Trophoblast cell (in vitro differentiated cells and primary cell): ENCODE results near the gene TP53TG3. TPM values are rescaled to one million over a fixed set of nuclear protein-coding genes. Genes with fewer than 3 reads are reported as not detected.
"Not testable (repeated sequence)": the region's sequence is repeated elsewhere in the genome, so short reads cannot be mapped to it uniquely, and the experiment has no call there.

ENCODE experiments used
- DNase-seq, 2 donors: peaks; one replicate each; pipeline ENCODE4 v3.0.0-alpha.2; 2016
- H2AFZ ChIP-seq: 2 replicates; pipeline ENCODE4 v1.6.1; 2013; ENCODE audit warnings: low read length, moderate library complexity, mild to moderate bottlenecking; ENCODE audit not compliant: insufficient read depth, poor library complexity
- H2AK5ac ChIP-seq: 2 replicates; pipeline ENCODE4 v1.6.1; 2013; ENCODE audit warnings: mild to moderate bottlenecking, low read length
- H2BK120ac ChIP-seq: 2 replicates; pipeline ENCODE4 v1.6.1; 2013; ENCODE audit warnings: low read length, mild to moderate bottlenecking, moderate library complexity; ENCODE audit not compliant: insufficient read depth, poor library complexity
- H2BK12ac ChIP-seq: 2 replicates; pipeline ENCODE4 v1.6.1; 2013; ENCODE audit warnings: mild to moderate bottlenecking, low read length, moderate library complexity
- H2BK5ac ChIP-seq: 2 replicates; pipeline ENCODE4 v1.6.1; 2013; ENCODE audit warnings: low read length, low read depth, moderate library complexity, mild to moderate bottlenecking; ENCODE audit not compliant: poor library complexity
- H3K14ac ChIP-seq: 2 replicates; pipeline ENCODE4 v1.6.1; 2013; ENCODE audit warnings: mild to moderate bottlenecking, low read length
- H3K18ac ChIP-seq: 2 replicates; pipeline ENCODE4 v1.6.1; 2013; ENCODE audit warnings: mild to moderate bottlenecking, low read length
- H3K23ac ChIP-seq: 2 replicates; pipeline ENCODE4 v1.6.1; 2013; ENCODE audit warnings: low read length
- H3K27ac ChIP-seq: 2 replicates; pipeline ENCODE4 v1.5.1; 2013; ENCODE audit warnings: low read depth, mild to moderate bottlenecking, inconsistent platforms, low read length, moderate library complexity
- H3K27me3 ChIP-seq: 2 replicates; pipeline ENCODE4 v1.6.1; 2013; ENCODE audit warnings: inconsistent platforms, mild to moderate bottlenecking, low read length, moderate library complexity; ENCODE audit not compliant: insufficient read depth
- H3K36me3 ChIP-seq, 2 experiments: 1 replicate in 1 of 2; 2 replicates in 1 of 2; pipeline ENCODE4 v1.6.1; 2013; ENCODE audit warnings: low read length in 2 of 2, mild to moderate bottlenecking in 2 of 2, moderate library complexity in 1 of 2; ENCODE audit not compliant: insufficient read depth in 2 of 2, control insufficient read depth in 1 of 2
- H3K4ac ChIP-seq: 2 replicates; pipeline ENCODE4 v1.6.1; 2013; ENCODE audit warnings: low read depth, mild to moderate bottlenecking, low read length, moderate library complexity
- H3K4me1 ChIP-seq, 2 experiments: 1 replicate in 1 of 2; 2 replicates in 1 of 2; pipeline ENCODE4 v1.6.1; 2013; ENCODE audit warnings: low read length in 2 of 2, mild to moderate bottlenecking in 2 of 2, moderate library complexity in 1 of 2; ENCODE audit not compliant: insufficient read depth in 2 of 2, control insufficient read depth in 1 of 2
- H3K4me2 ChIP-seq: 2 replicates; pipeline ENCODE4 v1.6.1; 2013; ENCODE audit warnings: inconsistent platforms, mild to moderate bottlenecking, low read length, moderate library complexity
- H3K4me3 ChIP-seq: 2 replicates; pipeline ENCODE4 v1.5.1; 2013; ENCODE audit warnings: mild to moderate bottlenecking, low read depth, low read length, inconsistent platforms
- H3K79me1 ChIP-seq: one replicate; pipeline ENCODE4 v1.6.1; 2013; ENCODE audit warnings: low read length
- H3K79me2 ChIP-seq: 2 replicates; pipeline ENCODE4 v1.6.1; 2013; ENCODE audit warnings: low read length, mild to moderate bottlenecking; ENCODE audit not compliant: control insufficient read depth, insufficient read depth, poor library complexity
- H3K9ac ChIP-seq: 2 replicates; pipeline ENCODE4 v1.6.1; 2013; ENCODE audit warnings: mild to moderate bottlenecking, low read length
- H3K9me3 ChIP-seq: 2 replicates; pipeline ENCODE4 v1.6.1; 2013; ENCODE audit warnings: low read depth, mild to moderate bottlenecking, control low read depth, inconsistent platforms, low read length; ENCODE audit not compliant: insufficient read depth
- H4K12ac ChIP-seq: 2 replicates; pipeline ENCODE4 v1.6.1; 2013; ENCODE audit warnings: low read depth, mild to moderate bottlenecking, low read length, moderate library complexity
- H4K8ac ChIP-seq: 2 replicates; pipeline ENCODE4 v1.6.1; 2013; ENCODE audit warnings: low read depth, mild to moderate bottlenecking, low read length, moderate library complexity
- H4K91ac ChIP-seq: one replicate; pipeline ENCODE4 v1.6.1; 2013; ENCODE audit warnings: low read depth, mild to moderate bottlenecking, low read length, moderate library complexity
- WGBS: extraction: QIAGEN DNeasy Blood & Tissue Kit; methylation state at CpG from one replicate; pipeline ENCODE4 v1.1.7; 2013; ENCODE audit warnings: missing lambda C conversion rate; ENCODE audit not compliant: insufficient read length, insufficient coverage; ENCODE audit errors: extremely low coverage; 5-methylcytosine and 5-hydroxymethylcytosine counted together
- polyA plus RNA-seq: library from polyadenylated mRNA; stranded (reverse); fragments of 200-250 nt; gene quantifications from 2 replicates; pipeline ENCODE4 v1.2.3, GENCODE V29; 2013

The TP53TG3 gene, protein sequence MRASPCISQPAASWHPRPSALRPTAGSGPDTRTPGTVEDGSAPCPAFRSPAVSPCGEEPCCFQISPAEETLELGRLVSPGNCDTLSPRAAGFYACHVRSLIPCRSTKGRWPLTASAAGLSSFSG
- not detected in 2 replicates for polyA plus RNA-seq

DNA sequence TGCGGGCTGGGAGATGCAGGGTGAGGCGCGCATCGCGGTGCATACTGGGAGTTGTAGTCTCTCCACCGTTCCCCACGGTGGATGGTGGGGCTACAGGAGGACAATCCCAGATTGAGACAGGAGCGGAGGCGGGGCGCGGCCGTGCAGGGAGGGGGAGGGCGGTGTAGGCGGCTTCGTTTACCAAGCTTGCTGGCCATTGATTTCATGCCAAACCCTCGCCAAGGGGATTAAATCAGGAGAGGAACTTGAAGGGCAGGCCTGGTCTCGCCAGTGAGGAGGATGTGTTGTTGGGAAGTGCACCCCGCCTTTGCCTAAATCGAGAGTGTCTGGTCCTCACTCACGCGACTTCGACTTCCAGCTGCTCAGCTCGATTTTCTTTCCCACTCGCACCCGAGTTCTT is at the start of gene TP53TG3:
TP53TG3 (minus strand) TSS at position 101 of the 400 bp plus-strand sequence; CDS start at position 33, 68 bp downstream.
- H4K91ac ChIP-seq, H2AFZ ChIP-seq, H3K4me3 ChIP-seq, H3K4ac ChIP-seq, DNase-seq, H2AK5ac ChIP-seq, H2BK12ac ChIP-seq, H4K8ac ChIP-seq, H3K79me1 ChIP-seq, H3K4me1 ChIP-seq, H3K14ac ChIP-seq, H3K27ac ChIP-seq, H2BK120ac ChIP-seq, H3K9ac ChIP-seq, H3K23ac ChIP-seq, H2BK5ac ChIP-seq, H4K12ac ChIP-seq, H3K27me3 ChIP-seq, H3K4me2 ChIP-seq, H3K9me3 ChIP-seq, H3K18ac ChIP-seq, H3K36me3 ChIP-seq, H3K79me2 ChIP-seq: not testable (repeated sequence)
- no CpG with 5 or more reads among the region's 25 CpGs for WGBS

- WGBS, result no CpG with 5 or more reads among the region's 49 CpGs
- H3K36me3 ChIP-seq, result not testable (repeated sequence)
Observed at GRCh38 chr16:32650876-32651275, 25.1 kb downstream of the TP53TG3 start.

DNA sequence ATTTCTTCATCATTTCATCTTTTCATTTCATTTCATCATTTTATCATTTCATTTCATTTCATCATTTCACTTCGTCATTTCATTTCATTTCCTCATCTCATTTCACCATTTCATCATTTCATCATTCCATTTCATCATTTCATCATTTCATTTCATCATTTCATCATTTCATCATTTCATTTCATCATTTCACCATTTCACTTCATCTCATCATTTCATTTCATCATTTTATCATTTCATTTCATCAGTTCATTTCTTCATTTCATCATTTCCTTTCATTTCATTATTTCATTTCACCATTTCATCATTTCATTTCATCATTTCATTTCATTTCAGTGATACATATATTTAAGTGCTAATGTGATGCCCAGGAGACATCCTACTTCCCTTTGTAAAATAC is 28.4 kb downstream of the TP53TG3 start:
- H3K79me2 ChIP-seq, H3K4me2 ChIP-seq, H3K4ac ChIP-seq, H2BK12ac ChIP-seq, DNase-seq, H3K79me1 ChIP-seq, H3K18ac ChIP-seq, H3K27me3 ChIP-seq, H3K36me3 ChIP-seq, H4K91ac ChIP-seq, H3K14ac ChIP-seq, H2BK5ac ChIP-seq, H3K9ac ChIP-seq, H3K9me3 ChIP-seq, H3K4me3 ChIP-seq, H2AK5ac ChIP-seq, H3K23ac ChIP-seq, H4K8ac ChIP-seq, H3K27ac ChIP-seq, H3K4me1 ChIP-seq, H4K12ac ChIP-seq, H2BK120ac ChIP-seq, H2AFZ ChIP-seq: not testable (repeated sequence)
- no CpG with 5 or more reads among the region's 1 CpG for WGBS

More at GRCh38 chr16:32650876-32651275, 25.1 kb downstream of the TP53TG3 start:
- not testable (repeated sequence) for H3K4me3 ChIP-seq, H3K9me3 ChIP-seq, H2AFZ ChIP-seq, H3K23ac ChIP-seq, H4K91ac ChIP-seq, H2BK5ac ChIP-seq, H3K4me1 ChIP-seq, H2BK120ac ChIP-seq, H3K4ac ChIP-seq, H3K18ac ChIP-seq, H3K79me1 ChIP-seq, H3K14ac ChIP-seq, H2BK12ac ChIP-seq, H4K8ac ChIP-seq, H3K27me3 ChIP-seq, H3K4me2 ChIP-seq, H3K79me2 ChIP-seq, DNase-seq, H4K12ac ChIP-seq, H2AK5ac ChIP-seq, H3K9ac ChIP-seq, H3K27ac ChIP-seq

GRCh38 chr16:32646780-32647179 is 29.2 kb downstream of the TP53TG3 start:
- WGBS, result 100% methylated on average over 1 of the region's 2 CpGs
- H3K79me1 ChIP-seq, result not testable (repeated sequence)

More at GRCh38 chr16:32646780-32647179, 29.2 kb downstream of the TP53TG3 start:
- H3K4me1 ChIP-seq, H2AK5ac ChIP-seq, H2BK120ac ChIP-seq, H3K14ac ChIP-seq, H3K9me3 ChIP-seq, H3K4me2 ChIP-seq, H3K4ac ChIP-seq, H3K36me3 ChIP-seq, H4K91ac ChIP-seq, H3K4me3 ChIP-seq, DNase-seq, H4K8ac ChIP-seq, H2AFZ ChIP-seq, H3K79me2 ChIP-seq, H2BK5ac ChIP-seq, H3K27me3 ChIP-seq, H2BK12ac ChIP-seq, H4K12ac ChIP-seq, H3K18ac ChIP-seq, H3K27ac ChIP-seq, H3K23ac ChIP-seq, H3K9ac ChIP-seq: not testable (repeated sequence)
